ENCODE measurements around the gene DES. TPM values are rescaled to one million over a fixed set of nuclear protein-coding genes. Genes with fewer than 3 reads are reported as not detected.

The DES gene
- total RNA-seq, 2 donors from 2014 or later: 6,561 to 7,652 TPM

DNA sequence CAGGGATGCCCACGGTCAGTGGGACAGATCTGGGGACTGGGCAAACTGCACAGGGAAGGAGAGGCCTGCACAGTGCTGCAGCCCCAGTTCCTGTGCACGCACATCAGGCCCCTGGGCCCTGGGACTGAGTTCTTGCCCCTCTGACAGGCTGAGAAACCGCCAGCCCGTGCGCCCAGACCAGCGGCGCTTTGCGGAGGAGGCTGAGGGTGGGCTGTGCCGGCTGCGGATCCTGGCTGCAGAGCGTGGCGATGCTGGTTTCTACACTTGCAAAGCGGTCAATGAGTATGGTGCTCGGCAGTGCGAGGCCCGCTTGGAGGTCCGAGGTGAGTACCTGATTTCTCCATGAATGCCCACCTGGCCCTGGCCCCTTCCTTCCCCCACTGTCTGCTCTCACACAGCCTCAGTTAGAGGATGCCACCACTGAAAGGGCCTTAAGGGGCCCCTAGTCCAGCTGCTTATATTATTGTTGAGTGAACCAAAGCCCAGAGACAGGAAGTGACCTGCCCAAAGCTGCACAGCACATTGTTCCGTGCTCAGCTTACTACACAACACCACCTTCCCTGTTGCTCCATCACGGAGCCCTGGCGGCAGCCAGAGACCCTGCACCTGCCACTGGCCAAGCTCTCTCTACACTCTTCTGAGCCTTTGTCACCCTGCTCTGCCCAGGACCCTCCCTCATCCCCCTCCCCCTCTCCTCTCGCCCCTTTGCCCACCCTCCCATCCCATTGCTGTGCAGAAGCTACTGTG lies 46.3 kb downstream of the DES start:
- intact Hi-C loops (cut with DNase I): no loop called here
- no peak for DNase-seq (ENCODE audit: low spot score)

DNA sequence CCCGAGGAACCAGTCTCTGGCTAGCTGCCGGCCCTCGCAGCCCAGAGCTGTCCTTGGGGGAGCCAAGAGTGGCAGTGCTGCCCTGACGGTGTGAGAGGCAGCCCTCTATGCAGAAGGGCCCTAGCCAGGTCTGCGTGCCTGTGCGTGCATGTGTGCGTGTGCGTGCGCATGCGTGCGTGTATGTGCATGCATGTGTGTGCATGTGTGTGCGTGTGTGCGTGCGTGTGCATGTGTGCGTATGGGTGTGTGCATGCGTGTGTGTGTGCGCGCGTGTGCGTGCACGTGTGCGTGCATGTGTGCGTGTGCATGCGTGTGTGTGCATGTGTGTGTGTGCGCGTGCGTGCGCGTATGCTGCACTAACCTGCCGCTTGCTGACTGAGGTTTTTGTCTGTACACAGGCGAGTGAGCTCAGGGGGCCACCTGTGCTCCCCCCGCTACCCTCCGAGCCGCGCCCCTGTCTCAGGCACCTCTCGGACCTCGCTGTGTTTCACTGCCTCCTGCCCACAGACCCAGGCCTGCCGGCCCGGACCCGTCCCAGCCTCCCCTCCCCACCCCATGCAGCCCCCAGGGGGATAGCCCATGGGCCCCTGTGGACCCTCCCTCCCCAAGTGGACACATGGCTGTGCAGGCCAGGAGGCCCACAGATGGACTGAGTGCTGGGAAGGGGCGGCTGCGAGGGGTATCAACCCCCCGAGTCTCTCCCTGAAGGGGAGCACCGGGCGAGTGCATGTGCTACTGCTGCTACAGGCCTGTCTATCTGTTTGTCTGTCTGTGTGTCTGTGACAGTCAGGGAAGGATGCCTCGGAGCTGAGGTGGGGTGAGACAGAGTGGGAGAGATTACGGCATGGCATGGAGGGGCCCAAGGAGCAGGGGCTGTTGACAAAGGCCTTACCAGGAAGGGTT lies 47.7 kb downstream of the DES start:
- DNase-seq (ENCODE audit: low spot score): no peak
- intact Hi-C loops (cut with DNase I): no loop called here

DNA sequence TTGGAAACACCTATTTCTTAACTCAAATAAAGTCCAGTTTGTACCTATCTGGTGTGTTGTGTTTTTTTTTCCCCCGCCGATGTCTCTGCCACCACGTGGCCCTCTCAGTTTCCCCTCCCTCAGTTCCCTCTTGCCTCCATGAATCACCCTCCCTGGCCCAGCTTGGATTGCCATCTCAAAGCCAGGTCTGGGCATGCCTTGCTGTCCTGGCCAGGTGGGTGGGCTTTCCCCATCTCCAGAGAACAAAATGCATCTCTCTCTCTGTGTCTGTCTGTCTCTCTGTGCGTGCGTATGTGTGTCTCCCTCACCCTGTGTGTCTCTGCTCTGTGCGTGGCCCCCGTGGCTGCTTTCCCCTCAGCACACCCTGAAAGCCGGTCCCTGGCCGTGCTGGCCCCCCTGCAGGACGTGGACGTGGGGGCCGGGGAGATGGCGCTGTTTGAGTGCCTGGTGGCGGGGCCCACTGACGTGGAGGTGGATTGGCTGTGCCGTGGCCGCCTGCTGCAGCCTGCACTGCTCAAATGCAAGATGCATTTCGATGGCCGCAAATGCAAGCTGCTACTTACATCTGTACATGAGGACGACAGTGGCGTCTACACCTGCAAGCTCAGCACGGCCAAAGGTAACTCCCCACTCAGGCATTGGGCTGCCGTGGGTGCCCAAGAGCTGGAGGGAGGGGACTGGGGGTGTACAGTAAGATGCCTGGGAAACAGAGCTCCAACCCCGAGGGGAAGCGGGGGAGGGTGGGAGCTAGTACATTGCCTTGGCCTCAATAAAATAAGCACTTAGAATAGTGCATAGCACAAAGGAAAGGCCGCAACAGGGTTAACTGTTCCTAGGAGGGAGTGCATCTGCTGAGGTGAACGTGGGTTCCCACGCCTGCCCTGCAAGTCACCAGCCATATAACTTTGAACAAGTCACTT lies 48.9 kb downstream of the DES start:
- no peak for DNase-seq (ENCODE audit: low spot score)
- intact Hi-C loops (cut with DNase I): no loop called here

DNA sequence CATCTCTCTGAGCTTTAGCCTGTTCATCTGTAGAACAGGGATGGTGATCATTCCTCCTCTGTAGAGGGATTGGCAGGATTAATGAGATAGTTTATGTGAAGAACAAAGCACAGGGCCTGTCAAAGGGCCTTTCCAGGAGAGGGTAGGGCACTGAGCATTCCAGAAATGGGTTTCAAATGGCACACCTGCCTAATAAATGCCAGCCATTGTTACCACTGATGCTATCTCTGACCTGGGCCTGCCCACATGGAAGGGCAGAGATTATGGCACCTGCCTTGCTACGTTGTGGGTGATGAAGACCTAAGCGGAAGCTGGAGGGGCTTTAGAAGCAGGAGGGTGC lies 49.5 kb downstream of the DES start:
- intact Hi-C loops (cut with DNase I): no loop called here
- no peak for DNase-seq (ENCODE audit: low spot score)

DNA sequence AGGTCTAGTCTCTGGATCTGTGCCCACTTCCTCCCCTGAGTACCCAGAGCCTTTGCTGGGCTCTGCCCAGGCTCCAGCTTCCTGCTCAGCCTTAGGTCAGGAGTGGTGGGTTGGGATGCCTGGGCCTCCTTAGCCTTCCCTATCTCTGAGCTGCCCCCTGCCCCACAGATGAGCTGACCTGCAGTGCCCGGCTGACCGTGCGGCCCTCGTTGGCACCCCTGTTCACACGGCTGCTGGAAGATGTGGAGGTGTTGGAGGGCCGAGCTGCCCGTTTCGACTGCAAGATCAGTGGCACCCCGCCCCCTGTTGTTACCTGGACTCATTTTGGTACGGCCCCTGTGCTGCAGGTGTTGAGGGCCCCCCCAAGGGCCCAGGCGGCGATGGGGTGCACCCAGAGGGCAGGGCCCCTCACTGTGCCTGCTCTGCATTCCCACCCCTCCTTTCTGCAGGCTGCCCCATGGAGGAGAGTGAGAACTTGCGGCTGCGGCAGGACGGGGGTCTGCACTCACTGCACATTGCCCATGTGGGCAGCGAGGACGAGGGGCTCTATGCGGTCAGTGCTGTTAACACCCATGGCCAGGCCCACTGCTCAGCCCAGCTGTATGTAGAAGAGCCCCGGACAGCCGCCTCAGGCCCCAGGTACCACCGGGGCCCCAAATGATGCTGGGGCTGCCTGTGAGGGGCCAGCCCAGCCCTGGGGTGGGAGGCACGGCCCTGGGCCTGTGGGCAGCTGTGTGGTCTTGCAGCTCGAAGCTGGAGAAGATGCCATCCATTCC lies 50.4 kb downstream of the DES start:
- no peak for DNase-seq (ENCODE audit: low spot score)
- intact Hi-C loops (cut with DNase I): no loop called here

DNA sequence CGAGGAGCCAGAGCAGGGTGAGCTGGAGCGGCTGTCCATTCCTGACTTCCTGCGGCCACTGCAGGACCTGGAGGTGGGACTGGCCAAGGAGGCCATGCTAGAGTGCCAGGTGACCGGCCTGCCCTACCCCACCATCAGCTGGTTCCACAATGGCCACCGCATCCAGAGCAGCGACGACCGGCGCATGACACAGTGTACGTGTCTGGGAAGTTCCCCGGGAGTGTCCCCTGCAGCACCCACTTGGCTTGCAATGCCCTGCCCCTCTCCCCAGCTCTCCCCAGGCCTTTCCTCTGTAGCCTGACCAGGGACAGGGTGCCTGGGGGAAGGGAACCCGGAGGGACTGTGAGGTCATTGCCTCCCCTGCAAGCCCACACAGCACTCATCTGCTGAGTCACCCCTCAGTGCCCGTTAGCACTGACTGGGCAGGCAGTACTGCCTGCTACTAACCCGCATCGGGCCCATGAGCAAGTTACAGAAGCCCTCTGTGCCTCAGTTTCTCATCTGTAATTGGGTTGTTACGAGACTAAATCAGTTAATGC lies 51.1 kb downstream of the DES start:
- intact Hi-C loops (cut with DNase I): no loop called here

DNA sequence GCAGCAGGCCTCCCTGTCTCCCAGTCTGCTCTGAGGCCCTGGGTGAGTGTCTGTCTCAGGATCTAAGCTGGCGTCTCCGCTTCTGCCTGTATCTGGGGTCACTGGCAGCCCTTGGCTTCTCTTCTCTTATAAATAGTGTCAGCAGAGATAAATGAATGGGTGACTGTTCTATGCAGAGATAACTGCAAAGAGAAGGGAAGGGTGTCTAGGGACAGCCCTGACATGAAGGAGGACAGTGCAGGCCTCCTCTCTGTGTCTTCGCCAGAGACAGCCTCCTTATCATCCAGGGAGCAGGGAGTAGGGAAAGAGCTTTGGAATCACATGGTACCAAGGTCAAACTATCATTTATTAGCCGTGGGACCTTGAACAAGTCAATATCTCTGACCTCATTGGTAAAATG lies 52.3 kb downstream of the DES start:
- intact Hi-C loops (cut with DNase I): loop anchor here in 1 of 2 donors (10.0 kb wide), 1 partner anchor 66 kb away; no protein-coding TSS in a partner anchor
- no peak for DNase-seq (ENCODE audit: low spot score)

More for the DNA sequence above, 51.1 kb downstream of the DES start:
- DNase-seq (ENCODE audit: low spot score): no peak

DNA sequence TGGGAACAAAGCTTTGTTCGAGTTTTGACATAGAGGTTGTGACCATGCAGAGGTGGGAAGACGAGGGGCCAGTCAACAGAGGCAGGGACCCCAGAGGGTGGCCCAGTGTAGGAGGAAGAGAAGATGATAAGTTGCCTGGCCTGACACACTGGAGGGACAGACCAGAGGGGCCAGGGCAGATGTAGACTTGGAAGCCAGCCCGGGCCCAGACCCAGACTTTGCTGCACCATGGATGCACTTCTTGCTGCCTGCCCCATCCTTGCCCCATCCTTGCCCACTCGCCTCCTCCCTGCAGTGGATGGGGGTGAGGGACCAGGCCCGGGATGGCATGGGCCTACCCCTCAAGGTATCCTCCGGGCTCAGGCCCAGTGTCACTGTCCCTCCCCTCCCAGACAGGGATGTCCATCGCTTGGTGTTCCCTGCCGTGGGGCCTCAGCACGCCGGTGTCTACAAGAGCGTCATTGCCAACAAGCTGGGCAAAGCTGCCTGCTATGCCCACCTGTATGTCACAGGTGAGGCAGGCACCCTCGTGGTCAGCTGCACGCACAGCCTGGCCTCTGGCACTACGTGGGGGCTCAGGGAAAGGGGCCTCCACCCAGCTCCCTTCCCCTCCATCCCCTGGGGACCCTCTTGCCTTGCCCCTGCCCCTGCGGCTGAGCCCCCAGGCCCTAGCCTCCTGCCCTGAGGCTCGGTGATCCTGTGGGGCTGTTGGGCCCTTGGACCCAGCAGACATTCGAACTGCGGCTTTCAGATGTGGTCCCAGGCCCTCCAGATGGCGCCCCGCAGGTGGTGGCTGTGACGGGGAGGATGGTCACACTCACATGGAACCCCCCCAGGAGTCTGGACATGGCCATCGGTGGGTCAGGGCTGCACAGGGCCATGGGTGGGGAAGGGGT lies 53.5 kb downstream of the DES start:
- no peak for DNase-seq (ENCODE audit: low spot score)
- intact Hi-C loops (cut with DNase I): loop anchor here in 1 of 2 donors (10.0 kb wide), 1 partner anchor 67 kb away; no protein-coding TSS in a partner anchor

DNA sequence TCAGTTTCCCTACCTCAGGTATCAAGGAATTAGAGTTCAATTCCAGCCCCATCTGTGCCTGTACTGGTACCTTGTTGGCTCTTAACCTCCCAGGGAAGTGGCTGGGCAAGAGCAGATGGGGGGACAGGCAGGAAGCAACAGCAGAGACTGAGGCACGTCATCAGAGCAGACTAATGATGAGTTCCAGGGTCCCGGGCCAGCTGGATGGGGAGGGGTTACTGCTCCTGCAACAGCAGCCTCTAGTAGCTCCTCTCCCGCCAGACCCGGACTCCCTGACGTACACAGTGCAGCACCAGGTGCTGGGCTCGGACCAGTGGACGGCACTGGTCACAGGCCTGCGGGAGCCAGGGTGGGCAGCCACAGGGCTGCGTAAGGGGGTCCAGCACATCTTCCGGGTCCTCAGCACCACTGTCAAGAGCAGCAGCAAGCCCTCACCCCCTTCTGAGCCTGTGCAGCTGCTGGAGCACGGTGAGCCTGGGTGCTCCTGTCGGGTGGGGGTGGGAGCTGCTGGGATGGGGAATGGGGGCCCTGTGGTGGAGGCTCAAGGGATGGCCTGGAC lies 54.5 kb downstream of the DES start:
- no peak for DNase-seq (ENCODE audit: low spot score)
- intact Hi-C loops (cut with DNase I): loop anchor here in 1 of 2 donors (10.0 kb wide), 1 partner anchor 68 kb away; no protein-coding TSS in a partner anchor

DNA sequence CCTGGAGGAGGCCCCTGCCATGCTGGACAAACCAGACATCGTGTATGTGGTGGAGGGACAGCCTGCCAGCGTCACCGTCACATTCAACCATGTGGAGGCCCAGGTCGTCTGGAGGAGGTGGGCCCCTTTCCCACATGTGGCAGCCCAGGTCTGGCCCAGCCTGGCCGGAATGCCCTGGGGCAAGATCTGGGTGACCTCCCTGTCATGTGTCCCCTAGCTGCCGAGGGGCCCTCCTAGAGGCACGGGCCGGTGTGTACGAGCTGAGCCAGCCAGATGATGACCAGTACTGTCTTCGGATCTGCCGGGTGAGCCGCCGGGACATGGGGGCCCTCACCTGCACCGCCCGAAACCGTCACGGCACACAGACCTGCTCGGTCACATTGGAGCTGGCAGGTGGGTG lies 55.3 kb downstream of the DES start:
- no peak for DNase-seq (ENCODE audit: low spot score)
- intact Hi-C loops (cut with DNase I): loop anchor here in 1 of 2 donors (10.0 kb wide), 1 partner anchor 69 kb away; no protein-coding TSS in a partner anchor

DNA sequence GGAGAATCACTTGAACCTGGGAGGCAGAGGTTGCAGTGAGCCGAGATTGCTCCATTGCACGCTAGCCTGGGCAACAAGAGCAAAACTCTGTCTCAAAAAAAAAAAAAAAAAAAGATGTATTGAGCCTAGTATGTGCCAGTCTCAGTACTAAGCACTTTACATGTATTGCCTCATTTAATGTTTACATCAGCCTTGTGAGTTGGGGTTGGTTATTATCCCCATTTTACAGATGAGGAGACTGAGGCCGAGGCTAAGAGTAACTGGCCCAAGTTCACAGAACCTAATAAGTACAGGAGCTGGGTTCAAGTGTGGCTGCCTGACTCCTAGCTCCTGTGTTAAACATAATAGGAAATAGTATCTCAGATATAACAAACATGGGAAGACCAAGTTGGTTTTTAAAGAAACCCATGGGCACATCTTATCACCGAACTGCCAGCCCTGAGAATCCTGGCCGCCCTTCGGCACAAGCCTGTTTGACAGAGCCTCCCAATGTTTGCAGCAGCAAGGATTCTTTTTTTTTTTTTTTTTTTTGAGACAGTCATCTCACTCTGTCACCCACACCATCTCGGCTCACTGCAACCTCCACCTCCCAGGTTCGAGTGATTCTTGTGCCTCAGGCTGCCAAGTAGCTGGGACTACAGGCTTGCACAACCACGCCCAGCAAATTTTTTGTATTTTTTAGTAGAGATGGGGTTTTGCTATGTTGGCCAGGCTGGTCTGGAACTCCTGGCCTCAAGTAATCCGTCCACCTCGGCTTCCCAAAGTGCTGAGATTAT lies 56.3 kb downstream of the DES start:
- intact Hi-C loops (cut with DNase I): loop anchor here in 1 of 2 donors (10.0 kb wide), 1 partner anchor 70 kb away; no protein-coding TSS in a partner anchor

DNA sequence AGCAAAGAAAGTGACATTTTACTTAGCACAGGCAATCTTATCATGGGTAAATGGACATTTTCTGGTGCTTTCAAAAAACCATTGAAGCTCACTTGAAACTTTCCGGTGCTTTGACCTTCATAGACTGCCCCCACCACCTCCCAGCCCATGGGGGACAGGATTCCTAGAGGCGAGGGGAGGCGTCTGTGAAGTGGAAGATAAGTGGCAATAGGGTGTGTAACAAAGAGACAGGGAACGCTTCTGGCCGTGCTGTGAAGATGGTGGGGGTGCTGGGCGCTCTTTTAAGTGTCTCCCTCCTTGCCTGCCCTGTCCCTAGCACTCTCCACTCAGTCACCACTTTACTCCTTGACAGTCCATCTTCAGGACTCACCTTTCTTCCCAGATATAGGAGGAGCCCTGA lies 57.1 kb downstream of the DES start:
- intact Hi-C loops (cut with DNase I): loop anchor here in 1 of 2 donors (10.0 kb wide), 1 partner anchor 70 kb away; no protein-coding TSS in a partner anchor
- no peak for DNase-seq (ENCODE audit: low spot score)

More for the DNA sequence above, 56.3 kb downstream of the DES start:
- DNase-seq (ENCODE audit: low spot score): no peak

DNA sequence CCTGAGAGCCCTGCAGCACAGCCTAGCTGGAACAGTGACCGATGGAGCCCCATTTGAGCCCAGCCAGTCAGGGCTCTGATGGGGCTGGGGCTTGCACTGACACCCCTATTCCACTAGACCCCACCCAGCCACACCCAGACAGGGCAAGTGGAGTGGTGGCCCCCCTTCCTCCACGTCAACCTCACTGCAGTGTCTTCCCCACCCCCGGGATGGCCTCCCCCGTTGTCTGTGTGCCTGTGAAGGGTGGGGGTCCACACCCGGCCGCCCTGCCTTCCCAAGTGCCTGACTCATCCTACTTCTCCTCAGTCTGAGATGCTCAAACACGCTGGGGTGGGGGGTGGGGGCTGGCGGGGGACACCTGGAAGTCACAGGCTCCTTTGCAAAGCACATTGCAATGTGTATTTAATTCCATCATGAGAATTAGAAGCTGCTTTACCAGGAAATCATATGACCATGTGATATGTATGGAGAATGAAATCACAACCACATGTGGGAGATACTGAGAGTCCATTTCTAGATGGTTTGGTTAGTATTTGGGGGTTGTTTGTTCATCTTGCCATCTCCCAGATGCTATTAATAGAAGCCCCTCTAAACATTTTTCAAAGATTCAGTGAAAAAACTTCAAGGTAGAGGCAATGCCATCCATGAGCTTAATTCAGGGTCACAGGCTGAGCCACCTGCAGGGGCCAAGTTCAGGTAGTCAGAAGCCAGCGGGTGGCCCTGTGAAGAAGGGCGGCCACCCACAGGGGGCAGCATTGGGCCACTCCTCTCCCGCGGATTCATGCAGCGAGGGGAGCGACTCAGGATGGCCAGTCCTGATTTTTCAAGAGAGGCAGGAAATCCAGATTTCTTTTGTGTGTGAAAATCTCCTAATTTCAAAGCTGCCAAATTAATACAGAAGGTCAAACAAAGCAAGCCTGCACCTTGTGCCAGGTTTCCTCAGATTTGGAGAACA lies 57.8 kb downstream of the DES start:
- peak; percentile 91 for DNase-seq (ENCODE audit: low spot score)
- intact Hi-C loops (cut with DNase I): loop anchor here in 1 of 2 donors (10.0 kb wide), 1 partner anchor 71 kb away; no protein-coding TSS in a partner anchor

All from posterior vena cava (tissue), 2 donors.